Measurements from ENCODE around the gene TTLL8.
"Not testable (repeated sequence)": the region's sequence is repeated elsewhere in the genome, so short reads cannot be mapped to it uniquely, and the experiment has no call there.

TTLL8 gene

DNA sequence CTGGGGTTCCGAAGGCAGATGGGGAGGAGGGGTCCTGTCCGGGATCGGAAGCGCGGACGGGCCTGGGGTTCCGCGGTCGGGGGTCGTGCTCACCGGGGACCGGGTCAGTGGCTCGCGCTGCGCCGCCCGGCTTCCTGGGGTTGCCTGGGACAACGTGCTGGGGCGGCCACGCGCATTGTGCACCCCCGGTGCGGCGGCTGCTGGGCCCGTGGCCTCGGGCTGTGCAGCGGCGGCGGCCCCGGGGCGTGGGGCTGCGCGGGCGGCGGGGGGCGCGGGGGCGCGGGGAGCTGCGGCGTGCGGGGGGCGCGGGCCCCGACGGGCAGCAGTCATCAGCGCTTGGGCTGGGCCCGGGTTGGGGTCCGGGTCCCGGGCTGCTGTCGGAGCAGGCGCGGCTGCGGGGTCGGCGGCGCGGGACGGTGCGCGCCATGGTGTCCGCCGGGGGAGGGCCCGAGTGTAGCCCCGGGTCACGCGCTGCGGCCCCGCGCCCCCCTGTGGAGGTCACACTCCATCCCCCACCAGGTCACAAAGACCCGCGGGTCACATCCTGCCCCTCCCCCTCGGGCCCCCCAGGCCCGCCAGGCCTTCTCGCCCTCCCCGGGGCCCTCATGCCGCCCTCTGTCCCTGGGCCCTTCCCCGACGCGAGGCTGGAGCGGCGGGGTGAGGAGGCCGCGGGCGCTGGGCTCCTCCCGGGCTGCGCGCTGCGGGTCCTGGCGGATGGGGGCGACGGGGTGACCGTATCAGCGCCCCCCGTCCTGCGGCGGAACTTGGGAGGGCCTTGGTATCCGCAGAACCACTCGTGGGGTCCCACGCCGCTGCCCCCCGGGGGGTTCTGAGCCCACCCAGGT is at the start of gene TTLL8:
TTLL8 (minus strand) TSS at position 238 of the 845 bp plus-strand sequence.
- DNase-seq (ENCODE audit: low read depth), result no peak

DNA sequence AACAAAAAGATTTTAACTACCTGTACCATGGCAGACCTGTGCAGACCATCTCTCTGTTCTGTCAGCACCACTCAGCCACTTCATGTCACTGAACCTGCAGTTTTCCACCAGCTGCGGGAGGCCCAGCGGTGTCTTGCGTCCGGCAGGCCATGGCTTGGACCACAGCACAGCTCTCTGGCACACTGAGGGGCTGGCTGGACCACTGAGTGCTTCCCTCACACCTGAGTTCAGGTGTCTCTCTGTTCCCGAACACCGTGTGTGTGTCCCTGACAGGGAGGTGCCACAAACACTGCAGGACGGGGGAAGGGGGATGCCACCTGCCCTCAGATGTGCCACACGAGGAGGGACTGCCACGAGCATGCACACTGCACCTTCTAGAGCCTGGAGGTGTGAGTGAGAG is 49.4 kb upstream of the TTLL8 start:
- DNase-seq (ENCODE audit: low read depth), result no peak

DNA sequence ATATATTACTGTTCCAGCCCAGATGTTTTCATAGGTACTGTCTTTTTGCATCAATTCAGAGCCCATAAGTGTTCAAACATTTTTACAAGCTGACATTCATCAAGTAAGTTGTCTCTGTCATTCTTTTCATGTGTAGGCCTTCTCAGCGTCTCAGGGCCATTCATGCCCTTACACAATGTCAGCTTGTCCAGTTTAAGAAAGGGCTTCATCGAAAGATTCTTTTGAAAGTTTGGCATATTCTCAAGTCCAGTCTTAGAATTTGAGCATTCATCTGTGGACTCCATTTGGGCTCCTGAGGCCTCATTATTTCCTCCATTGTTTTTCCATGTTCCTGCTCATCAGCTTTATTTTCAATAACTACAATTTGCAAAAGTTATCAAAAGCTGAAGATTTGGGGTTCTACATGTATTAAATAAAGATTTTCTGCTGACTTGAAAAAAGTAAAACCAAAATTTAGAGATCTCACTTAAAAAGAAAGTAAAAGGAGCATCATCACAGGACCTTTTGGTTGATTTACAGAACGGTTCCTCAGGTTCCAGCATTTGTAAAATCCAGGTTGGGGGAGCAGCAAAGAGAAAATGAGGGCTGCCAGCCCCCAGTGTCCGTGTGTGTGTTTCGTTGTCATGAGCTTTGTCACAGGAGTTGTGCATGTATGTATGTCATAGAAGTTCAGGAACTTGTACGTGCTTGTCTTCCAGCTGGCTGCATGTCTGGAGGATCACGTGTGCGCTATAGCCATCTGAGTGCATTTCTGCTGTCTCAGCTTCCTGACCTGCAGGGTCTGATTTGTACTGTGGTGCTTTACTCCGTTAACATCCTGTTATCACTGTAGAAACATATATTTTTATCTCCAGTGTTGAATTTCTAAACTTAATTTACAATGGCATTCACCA is 47.4 kb upstream of the TTLL8 start:
- DNase-seq (ENCODE audit: low read depth), result no peak

DNA sequence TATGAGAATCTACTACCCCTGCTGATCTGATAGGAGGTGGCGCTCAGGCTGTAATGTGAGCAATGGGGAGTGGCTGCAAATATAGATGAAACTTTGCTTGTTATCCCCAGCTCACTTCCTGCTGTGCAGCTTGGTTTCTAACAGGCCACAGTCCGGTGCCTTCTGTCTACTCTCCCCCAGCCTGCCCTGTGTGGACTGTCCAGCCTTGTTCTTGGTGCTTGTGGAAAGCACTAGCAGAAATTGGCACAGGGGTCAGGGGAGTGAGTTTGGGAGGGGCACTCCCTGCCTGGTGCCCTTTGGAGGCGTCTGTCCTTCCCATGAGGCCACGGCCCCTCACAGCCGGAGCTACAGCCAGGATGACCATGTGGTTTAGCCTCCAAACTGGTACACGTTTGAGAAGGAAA is 46.0 kb upstream of the TTLL8 start:
- no peak for DNase-seq (ENCODE audit: low read depth)

DNA sequence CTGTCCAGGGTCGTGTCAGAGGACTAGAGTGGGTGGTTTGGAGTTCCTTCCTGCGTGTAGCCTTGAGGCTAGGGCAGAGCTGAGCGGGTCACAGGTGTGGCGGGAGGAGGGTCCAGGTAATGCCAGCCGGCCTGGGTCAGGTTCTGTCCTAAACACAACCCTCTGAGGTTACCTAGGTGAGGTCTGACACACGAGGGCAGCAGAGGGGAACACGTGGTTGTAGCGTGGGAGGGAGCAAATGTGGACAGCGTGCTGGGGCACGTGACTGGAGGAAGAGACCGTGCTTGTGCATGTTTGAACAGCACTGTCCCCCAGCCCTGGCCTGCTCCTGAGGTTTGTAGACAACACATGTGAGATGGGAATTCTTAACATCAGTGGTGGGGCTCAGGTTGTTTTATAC is 44.8 kb upstream of the TTLL8 start:
- no peak for DNase-seq (ENCODE audit: low read depth)

DNA sequence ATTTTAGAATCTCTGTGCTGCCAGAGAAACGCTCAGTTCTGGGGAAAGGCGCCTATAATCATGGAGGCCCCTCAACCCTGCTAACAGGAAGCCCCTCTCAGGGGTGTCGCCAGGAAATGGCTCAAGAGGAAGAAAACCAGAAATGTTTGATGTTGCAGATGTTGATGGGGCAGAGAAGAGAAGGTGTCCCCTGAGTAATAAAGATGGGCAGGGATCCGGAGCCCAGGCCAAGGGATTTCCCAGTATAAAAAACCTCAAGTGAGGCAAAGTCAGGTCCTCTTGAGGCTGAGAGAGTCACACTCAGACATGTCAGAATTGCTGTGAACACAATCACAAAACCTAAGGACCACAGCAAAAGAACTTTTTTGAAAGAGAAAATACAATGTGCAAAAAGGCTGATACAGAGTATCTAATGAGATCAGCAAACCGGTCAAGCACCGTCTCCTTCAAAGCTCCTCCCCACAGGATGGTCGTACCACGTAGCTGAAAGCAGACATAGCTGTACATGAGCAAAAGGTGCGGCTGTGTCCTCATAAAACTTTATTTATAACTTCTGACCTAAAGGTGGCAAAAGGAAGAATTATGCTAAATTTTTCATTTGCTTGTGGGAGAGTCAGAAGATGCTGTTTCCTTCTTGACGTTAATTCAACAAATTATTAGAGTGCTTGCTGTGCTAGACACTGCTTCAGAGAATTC is 43.9 kb upstream of the TTLL8 start:
- no peak for DNase-seq (ENCODE audit: low read depth)

DNA sequence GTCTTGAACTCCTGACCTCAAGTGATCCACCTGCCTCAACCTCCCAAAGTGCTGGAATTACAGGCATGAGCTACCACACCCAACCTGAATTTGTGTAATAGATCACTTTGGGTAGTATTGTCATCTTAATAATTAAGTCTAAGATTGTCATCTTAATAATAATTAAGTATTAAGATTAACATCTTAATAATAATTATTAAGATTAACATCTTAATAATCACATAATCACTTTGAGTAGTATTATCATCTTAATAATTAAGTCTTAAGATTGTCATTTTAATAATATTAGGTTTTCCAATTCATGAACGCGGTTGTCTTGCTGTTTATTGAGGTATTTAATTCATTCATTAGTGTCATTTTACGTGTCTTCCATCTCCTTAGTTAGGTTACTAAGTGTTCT is 40.0 kb upstream of the TTLL8 start:
- no peak for DNase-seq (ENCODE audit: low read depth)

DNA sequence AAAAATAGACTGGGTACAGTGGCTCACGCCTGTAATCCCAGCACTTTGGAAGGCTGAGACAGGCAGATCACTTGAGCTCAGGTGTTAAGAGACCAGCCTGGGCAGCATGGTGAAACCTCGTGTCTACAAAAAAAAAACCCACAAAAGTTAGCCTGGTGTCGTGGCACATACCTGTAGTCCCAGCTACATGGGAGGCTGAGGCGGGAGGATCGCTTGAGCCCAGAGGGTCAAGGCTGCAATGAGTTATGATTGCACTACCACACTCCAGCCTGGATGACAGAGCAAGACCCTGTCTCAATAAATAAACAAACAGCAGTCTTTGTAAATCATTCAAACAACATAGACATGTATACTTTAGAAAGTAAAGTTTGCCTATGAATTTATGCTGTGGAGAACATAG is 34.2 kb upstream of the TTLL8 start:
- no peak for DNase-seq (ENCODE audit: low read depth)

DNA sequence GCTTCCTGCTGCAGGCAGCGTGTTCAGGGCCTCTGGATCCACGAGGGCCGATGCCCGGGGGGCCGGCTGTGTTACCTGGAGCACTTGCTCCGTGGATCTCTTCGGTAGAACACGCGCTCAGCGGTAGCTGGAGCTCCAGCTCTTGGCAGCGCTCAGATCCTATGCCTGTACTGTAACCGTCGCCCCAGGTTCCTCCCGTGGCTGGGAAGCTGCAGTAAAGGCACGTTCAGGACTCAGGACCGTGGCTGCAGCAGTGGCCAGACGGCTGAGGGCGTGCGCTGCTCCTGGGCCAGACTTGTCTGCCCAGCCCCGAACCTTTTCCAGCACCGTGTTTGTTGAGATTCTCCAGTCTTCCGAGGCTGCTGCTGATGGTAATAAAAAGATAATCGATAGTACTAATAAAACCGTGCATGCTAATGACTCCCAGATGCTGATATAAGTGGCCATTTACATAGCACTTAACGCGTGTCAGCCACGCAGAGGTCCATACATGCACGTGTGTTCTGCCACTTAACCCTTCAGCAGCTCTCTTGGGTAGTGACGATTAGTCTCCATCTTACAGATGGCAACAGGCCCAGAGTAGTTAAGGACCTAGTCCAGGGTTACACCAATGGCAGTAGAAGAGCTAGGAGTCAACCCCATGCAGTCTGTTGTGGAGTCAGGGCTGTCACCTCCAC is 33.1 kb upstream of the TTLL8 start:
- no peak for DNase-seq (ENCODE audit: low read depth)

DNA sequence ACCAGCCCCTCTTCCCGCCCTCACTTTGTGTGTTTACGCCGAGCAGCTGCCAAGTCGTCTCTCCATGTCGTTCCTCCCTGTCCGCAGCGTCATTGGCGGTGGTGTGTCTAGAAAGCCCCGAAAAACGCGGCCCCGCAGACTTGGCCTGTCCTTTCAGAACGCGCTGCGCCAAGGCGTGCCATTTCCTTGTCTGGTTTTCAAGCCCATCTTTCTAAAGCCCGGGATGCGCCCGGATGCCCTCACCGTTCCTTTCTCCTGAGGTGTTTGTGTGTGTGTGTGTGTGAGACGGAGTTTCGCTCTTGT is 32.3 kb upstream of the TTLL8 start:
- no peak for DNase-seq (ENCODE audit: low read depth)

DNA sequence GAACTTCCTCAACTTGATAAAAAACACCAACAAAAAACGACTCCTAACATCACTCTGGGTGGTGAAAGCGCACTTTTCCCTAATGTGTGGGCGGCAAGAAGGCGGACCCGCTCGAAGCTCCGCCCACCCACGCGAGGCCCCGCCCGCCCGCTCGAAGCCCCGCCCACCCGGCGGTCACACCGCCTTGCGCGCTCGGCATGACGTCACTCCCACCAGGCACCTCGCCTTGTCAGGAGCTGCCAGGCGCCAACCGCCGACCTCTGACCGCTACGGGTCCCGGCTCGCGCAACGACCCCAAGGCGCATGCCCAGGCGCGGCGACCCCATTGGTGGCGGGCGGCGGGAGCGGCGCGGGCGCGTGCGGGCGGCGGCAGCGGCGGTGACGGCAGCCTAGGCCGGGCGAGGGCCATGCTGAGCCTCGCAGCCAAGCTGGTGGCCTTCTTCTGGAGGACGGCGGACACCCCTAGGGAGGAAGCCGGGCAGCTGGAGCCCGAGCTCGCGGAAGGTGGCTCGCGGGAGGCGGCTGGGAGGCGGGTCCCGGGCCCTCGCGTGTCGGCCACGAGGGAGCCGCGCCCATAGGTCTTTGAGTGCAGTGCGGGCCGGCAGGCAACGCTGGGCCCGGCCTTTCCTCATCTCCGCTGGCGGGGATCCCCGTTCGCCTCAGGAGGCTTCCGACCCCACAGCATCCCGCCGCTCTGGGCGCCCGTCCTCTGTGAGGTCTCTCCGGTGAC is 31.7 kb upstream of the TTLL8 start, which contains the start of gene MOV10L1:
MOV10L1 (plus strand) TSS at position 325 of the 730 bp plus-strand sequence; CDS start at position 408, 83 bp downstream.
- DNase-seq (ENCODE audit: low read depth), result no peak

DNA sequence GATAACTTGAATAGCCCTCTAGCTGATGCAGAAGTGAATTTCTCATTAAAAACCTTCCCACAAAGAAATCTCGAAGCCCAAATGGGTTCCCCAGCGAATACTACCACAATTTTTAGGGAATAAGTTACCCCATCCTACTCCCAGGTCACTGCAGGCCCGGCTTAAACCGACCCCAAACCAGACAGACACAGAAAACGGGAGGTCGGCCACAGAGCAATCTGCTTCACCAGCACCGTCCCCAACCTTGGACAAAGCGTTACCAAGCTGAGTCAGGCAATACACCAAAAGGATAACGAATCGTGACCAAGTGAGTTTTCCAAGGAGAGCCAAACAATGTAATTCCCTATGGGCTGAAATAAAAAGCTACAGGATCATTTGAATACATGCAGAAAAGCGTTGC is 31.1 kb upstream of the TTLL8 start:
- no peak for DNase-seq (ENCODE audit: low read depth)

DNA sequence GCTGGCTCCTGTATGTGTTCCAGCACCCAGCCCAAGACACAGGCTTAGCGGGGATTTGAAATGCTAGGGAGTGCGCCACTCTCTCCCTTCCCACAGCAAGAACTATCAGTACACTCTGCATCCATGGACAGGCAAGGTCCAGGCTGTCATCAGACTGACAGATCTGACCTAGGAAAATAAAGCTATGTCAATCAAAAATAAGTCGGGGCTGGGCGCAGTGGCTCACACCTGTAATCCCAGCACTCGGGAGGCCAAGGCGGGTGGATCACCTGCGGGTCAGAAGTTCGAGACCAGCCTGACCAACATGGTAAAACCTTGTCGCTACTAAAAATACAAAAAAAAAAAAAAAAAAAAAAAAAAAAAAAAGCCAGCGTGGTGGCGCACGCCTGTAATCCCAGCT is 30.0 kb upstream of the TTLL8 start:
- DNase-seq (ENCODE audit: low read depth), result no peak

DNA sequence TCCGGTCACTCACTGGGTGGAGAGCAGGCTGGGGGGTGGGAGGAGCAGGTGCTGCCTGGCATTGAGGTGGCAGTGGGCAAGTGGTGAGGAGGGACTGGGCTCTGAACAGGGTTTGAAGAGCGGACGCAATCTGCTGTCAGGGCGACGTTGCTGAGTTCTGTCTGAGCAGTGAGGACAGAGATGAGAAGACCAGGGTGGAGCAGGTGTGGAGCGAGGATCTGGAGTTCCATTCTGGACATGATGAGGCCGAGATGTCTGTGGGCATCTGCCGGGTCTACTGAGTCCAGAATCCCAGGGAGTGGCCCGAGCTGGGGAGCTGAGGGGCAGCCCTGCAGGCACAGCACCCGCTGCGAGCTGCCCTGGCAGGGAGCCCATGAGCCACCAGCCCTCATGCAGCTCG is 29.5 kb upstream of the TTLL8 start:
- no peak for DNase-seq (ENCODE audit: low read depth)

DNA sequence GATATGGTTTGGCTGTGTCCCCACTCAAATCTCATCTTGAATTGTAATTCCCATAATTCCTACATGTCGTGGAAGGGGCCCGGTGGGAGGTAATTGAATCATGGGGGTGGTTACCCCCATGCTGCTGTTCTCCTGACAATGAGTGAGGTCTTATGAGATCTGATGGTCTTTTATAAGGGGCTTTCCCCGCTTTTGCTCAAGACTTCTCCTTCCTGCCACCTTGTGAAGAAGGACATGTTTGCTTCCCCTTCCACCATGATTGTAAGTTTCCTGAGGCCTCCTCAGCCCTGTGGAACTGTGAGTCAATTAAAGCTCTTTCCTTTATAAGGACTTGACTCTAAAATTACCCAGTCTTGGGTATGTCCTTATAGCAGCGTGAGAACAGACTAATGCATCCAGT is 28.9 kb upstream of the TTLL8 start:
- DNase-seq (ENCODE audit: low read depth), result not testable (repeated sequence)

DNA sequence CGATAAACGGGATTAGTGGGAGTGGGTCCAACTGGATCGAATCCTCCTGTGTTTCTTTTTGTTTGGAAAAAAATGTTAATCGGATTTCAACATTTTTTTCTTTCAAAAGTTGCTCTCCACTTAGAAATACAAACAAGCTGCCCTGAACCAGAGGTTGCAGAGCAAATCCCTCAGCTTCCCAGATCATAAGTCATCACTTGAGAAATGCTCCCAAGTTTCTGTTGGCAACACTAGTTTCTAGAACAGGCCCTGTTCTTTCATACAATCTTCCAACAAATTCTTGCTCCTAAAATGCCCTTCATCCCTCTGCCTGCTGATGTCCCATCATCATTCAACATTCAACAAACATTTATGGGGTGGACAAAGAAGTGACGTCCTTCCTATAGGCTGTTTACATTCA is 28.4 kb upstream of the TTLL8 start:
- no peak for DNase-seq (ENCODE audit: low read depth)

DNA sequence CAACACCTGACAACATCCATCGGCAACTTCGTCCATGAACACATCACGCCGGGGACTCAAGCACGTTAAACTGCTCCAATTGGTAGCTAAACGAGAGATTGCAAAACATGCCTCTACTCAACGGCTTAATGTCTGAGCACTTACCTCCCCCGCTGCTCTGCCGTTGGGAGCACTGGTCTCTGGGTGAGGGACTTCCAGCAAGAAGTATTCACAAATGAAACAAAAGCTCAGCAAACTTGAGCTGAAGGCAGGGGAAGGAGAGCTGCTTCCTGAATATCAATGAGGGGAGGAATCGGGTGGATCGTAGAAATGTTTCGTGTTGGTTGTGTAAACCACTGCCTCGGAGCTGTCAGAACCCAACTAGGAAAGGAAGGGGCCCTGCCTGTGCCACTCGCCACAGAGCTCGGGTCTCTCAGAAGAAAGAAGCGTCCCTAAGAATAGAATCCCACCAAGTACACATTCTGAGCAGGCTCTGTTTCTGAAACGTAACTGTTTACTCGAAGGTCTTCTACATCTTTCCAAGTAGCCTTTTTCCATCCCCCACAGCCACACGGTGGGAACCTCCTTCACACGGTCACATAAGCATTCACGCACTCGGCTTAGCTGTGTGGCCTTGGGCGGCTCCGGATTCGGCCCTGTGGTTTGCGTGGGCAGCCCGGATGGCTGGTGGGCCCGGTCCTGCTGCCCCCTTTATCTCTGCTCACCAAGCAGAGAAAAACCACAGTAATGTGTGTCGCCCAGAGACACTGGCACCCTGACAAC is 27.3 kb upstream of the TTLL8 start, which contains the start of gene MLC1:
MLC1 (minus strand) TSS at position 216 of the 762 bp plus-strand sequence. CDS start 524 bp downstream, outside the sequence.
- no peak for DNase-seq (ENCODE audit: low read depth)

DNA sequence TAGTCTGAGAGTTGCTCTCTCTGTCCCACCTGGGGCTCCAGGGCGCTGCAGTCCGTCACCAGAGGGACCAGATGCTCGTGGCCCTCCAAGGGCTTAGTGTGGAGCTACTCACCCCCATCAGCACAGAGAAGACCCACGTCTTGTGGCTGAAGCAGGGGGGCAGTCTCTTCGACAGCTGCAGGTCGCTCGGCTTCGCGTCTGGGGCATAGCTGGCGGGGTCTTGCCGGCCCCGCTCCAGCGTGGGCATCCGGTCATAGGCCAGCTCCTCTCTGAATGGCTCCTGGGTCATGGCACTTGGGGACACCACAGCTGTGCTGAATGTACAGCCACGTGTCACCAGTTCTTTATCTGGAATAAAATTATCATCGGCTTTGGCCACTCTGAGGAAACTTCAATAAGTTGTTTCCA is 26.5 kb upstream of the TTLL8 start:
- no peak for DNase-seq (ENCODE audit: low read depth)

DNA sequence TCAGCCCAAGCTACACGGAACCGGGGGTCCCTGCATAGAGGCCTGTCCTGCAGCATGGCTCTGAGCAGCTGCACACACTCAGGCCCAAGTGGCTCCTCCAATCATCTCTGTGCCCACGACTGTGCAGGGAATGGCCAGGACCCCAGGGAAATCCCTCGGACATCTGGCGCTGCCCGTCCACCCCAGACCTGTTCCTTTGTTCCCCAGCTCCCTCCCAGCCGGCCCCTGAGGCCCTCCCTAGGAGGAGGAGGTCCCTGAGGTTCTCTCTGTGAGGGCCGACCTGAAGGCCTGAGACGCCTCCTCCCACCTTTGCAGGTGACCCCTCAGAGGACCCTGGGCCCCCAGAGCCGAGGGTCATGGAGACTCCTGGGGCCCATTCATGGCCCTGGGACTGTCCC is 26.0 kb upstream of the TTLL8 start:
- DNase-seq (ENCODE audit: low read depth), result no peak

DNA sequence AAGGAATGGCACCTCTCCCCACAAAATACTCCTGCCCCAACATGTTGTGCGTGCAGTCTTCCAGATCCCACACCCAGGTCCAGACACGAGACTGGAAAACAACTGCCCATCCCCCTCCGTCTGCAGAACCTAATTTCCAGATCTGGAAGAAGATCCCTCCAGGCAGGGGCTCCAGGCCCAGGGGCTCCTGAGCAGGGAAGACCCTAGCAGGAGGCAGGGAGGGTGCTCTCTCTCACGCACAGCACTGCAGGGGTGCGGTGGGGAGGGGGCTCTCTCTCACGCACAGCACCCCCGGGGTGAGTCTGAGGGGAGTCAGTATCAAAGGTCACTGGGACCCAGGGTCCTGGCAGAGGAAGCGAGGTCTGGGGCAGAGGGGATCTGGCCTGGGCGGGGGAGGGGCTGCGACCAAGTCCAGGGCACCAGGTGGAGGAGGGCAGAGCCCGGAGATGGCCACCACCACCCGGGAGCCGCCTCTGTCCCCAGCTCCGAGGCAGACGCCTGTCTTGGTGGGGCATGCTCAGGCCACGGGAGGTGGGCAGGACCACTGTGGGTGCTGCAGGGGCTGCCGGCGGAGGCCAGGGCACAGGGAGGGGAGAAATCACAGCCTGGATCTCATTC is 25.5 kb upstream of the TTLL8 start:
- DNase-seq (ENCODE audit: low read depth), result no peak

Data from HS-5 (cell line).